ENCODE measurements around the gene LIMS2.

The LIMS2 gene

DNA sequence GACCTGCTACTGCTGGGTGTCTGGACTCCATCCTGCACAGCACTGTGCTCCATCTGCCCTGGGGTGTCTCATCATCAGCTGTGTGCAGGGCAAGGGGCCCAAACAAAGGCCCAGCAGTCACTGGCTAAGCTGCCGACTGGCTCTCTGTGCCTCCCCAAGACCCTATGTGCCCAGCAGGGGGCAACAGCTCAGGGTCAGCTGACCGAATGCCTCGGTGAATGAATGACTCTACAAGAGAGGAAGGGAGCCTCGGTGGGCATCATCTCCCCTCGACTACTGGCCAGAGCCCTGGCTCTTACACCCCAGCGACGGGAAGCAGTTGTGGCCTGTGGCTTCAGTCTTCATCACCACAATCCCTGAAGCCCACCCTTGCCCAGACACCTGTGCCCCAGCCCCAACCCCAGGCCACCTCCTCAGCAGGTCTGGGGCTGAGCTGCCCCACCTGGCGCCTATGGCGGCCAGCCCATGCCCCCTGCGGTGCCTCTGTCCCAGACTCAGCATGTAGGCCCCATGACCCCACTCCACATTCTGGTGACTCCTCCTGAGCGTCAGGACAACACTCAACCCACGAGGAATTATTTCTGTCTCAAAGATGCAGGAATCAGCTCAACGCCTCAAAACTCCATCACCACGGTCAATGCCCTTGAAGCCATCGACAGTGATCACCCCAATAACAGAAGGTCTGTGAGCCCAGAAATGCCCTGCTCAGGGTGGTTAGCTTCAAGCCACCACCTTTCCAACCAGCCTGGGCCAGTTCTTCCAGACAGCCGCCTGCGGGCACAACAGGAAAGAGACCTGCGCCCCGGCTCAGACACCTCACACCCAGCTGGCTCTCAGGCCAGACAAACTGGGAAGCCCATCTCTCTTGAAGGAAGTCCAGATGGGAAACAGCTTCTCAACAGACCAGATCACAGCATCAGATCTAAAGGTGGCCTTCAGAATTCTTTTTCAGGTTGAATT is 31.0 kb downstream of the LIMS2 start:
- no peak for DNase-seq

DNA sequence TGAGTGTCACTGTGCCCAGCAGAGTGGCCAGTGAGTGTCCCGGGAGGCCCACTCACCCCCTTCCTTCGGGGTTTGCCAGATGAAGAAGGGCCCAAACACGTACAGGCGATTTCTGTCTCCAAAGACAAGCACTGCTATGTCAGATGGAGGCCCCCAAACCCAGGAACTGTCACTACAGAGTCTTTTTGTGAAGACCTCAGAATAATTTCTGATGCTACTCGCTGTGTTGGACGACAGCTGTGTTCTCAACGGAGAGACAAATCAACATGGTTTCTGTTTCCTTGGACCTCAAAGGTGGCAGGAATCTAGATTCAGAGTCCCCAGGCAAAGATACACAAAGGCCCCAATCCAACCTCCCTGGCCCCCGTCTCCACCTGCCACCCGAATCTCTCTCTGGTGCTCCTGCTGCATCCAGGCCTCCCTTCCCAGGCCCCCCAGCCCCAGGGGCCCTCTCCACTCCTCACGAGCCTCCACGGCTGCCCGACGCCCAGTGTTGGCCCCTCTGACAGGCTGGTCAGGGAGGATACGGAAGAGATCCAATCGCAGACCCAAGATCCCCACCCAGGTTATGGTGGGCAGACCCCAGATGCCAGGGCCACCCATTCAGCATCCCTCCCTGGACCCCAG is 31.8 kb downstream of the LIMS2 start:
- no peak for DNase-seq

DNA sequence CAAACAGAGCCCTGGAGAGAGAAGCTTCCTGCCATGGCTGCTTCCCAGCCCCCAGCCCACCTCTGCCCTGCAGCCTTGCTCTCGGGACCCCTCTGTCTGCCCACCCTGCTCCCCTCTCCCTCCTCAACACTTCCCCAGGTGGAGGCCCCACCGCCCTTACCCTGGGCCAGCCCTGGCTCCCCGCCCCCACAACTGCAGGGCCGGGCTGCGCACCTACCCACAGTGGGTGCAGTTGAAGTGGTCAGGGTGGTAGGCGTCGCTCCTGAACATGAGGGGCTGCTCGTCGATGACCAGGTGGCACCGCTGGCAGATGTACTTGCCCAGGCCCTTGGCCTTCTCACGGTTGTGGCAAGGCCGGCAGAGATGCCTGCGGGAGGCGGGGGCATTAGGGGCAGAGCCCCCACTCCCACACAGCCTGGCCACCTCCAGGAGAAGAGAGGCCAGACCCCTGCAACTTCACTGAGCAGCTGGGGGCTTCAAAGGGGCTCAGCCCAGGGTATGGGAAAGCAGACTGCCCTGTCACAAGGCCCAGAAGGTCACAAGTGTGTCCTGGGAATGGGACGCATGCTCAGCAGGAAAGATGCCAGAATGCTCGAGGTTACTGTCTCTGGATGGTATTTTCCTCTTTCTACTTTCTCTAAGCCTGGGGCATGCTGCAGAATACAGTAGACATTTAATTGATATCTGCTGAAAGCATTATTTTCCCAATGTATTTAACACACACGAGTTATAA is 32.5 kb downstream of the LIMS2 start:
- DNase-seq = no peak

DNA sequence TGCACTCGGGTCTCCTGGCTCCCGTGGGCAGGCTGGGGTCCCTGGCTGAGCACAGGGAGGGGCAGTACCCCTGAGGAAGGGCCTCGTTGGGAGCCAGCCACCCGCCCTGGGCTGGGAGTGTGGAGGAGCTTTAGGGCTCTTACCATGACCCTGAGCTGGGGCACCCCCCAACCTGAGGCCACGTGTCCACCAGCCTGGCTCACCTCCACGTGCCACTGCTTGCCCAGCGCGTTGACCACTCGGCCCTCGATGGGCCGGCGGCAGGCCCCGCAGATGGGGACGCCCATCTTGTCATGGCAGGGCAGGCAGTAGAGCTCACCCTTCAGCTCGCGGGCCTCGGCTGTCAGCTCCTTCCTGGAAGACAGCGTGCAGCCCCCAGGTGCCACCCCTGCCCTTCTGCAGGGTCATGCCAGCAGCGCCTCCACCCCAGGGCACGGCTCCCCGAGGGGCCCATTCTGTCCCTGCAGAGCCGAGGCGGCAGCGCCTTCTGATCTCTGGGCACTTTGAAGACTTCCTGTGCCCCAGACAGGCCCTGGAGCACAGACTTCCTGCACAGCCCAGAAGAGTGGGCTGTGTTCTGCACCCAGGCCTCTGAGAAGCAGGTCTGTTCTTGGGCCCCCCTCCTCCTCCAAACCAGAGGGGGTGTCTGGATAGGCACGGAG is 33.4 kb downstream of the LIMS2 start:
- DNase-seq = no peak

DNA sequence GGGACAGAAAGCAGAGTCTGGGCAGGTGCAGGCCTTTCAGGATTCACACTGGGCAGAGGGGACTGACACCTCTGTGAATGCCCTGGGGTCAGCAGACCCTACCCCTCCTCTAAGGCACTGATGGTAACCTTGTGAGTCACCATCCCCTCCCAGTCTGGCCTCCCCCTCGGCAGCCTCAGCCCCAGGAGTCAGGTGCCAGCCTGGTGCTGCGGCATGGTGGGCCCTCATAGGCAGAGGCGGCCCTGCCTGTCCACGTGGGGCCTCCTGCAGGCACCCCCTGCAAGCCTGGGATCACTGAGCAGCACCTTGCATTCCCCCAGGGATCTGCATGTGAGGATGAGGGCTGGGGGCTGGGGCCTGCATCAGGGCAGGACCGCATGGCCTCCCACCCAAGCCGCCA is 34.2 kb downstream of the LIMS2 start:
- no peak for DNase-seq

DNA sequence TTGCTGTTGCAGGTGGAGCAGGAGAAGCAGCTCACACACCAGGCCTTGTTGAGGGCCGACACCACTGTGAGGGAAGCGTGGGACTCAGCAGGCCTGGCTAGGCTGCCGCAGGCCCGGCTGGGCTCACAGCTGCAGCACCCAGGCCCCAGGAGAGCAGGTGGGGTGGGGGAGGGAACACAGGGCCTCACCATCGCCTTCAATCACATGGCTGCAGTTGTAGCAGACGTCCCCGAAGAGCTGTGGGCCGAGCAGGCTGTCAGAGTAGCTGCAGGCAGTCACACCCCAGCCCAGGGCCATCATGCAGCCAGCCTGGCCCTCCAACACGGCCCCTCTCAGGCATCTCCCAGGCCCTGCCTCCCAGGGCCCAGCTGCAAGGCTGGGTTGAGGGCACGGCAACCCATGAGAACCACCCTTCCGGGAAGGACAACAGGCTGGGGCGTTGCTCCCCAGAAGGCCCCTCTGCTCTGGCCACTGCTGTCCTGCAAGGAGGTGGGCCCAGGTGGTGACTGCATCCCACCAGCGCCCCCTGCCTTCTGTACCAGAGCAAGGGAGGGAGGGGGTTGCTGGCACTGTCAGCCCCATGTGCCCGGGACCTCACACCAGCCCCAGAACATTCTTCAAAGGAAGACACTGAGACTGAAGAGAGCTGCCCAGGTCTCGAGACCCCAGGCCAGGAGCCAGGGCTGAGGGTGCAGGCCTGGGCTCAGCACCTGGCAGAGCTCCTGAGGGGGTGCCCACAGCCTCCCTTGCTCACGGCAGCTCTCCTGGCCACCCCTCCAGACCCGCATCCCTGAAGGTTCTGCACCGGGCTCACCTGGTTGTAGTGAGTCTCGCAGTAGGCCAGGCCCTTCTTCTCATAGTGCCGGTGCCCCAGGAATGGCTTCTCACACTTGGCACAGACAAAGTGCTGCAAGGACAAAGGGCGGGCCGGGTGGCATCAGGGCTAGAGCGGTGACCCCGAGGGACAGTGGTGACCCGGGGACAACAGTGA is 35.0 kb downstream of the LIMS2 start:
- no peak for DNase-seq

DNA sequence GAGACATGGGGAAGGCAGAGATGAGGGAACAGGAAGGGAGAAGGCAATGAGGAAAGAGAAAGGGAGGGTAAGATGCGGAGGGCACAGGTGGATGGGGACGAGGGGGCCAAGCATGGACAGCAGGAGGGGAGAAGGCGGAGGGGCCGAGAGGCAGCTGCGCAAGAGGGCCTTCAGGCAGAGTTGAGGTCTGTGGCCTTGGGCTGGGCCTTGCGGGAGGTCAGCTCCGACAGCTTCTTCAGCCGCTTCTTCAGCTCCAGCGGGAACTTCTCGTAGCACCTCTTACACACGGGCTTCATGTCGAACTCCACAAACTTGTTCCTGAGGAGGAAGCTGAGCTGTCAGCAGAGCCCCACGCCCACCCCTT is 36.2 kb downstream of the LIMS2 start:
- DNase-seq = no peak

DNA sequence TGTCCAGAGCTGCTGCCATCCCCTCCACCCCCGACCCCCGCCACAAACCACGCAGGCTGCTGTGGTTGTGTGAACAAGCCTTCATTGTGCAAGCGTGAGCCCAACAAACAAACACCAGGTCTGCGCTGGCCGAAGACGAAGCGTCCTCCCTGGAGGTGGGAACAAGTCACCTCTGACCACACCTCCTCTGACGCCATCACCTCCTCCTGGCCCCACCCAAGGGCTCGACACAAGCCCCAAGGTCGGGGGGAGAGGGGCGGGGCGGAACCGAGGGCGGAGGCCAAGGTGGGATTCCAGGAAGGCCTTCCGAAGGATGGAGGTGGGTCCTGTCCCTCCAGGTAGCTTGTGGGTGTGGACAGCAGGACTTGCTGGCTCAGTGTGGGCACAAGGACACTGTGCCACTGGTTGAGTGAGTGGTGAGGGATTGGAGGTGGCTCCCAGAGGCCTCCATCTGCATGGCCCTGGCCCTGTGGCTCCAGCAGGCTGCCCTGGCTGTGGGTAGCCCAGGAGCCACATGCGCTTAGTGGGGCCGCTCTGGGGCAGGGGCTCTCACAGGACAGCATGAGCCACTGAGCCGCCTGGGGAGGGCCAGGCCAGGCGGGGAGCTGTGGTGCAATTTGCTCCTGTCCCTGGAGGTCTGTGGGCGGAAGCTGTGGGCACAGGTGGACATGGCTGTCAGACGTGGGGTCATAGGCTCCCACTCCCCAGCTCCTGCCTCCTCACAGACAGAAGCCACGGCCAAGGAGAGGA is 36.8 kb downstream of the LIMS2 start:
- DNase-seq = no peak

DNA sequence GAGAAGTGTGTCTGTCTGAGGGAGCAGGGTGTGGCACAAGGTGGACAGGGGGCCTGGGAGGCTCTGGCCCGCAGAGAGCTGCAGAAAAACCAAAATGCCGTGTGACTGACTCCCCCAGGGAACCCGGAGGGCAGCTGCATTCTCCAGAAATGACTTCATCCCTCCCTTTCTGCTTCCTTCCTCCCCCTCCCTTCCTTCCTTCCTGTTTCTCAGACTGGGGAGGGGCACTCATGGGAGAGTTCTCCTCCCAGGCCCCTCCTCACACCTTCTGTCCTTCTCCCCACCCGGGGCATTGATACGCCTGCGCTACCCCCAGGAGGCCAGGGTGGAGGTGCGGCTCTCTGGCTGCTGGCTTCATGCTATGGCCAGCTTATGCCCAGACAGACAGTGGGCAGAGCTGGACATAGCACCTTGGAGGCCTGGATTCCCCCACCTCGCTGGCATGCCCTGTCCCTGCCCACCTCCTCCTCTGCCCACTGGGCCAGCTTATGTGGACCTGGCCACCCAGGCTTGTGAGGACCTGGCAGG is 37.5 kb downstream of the LIMS2 start:
- peak; percentile 96 for DNase-seq

DNA sequence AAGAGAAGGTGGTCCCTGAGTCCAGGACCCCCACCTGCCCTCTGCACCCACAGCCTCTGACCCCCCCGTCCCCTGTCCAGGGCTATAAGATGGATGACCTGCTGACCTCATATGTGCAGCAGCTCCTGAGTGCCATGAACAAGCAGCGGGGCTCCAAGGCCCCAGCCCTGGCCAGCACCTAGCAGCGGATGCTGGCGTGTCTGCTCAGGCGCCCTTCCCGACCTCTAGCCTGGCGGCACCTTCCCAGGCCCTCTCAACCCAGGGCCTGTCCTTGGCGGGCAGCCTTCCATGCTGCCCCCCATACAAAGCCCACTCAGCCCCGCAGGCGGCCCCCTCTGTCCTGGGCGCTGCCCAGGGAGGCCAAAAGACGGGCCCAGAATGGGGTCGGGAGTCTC is 38.1 kb downstream of the LIMS2 start:
- DNase-seq = no peak

DNA sequence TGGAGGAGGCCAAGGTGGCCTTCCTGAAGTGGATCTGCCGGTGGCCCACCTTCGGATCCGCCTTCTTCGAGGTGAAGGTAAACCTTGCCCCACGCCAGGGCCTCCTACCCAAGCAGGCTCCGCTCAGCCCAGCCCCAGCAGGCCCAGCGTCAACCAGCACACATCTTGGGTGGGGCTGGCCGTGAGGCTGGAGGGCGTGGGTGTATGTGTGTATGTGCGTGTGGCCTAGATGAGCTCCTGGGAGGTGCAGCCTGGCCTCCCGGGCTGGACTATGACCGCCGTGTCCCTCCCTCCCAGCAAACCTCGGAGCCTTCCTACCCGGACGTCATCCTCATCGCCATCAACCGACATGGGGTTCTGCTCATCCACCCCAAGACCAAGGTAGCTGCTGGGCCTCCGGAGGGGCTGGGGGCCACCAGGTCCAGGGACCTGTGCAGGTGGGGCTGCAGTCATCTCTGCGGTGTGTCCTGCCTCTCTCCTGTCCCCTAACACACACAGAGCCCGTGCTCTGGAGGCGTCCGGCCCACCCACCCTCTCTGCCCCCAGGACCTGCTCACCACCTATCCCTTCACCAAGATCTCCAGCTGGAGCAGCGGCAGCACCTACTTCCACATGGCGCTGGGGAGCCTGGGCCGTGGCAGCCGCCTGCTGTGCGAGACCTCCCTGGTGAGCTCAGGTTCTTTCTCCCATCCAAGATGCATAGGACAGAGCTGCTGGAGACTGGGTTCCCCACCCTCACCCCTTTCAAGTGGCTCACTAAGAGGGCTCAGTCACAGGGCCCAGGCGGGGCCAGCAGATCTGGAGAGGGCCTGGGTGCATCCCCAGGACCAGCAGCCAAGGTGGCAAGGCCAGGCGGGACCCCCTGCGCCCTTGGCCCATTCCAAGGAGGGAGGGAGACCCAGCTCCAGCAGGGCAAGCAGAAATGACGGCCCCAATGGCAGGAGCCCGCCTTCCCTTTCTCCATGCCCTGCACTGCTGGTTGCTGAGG is 38.8 kb downstream of the LIMS2 start:
- no peak for DNase-seq

DNA sequence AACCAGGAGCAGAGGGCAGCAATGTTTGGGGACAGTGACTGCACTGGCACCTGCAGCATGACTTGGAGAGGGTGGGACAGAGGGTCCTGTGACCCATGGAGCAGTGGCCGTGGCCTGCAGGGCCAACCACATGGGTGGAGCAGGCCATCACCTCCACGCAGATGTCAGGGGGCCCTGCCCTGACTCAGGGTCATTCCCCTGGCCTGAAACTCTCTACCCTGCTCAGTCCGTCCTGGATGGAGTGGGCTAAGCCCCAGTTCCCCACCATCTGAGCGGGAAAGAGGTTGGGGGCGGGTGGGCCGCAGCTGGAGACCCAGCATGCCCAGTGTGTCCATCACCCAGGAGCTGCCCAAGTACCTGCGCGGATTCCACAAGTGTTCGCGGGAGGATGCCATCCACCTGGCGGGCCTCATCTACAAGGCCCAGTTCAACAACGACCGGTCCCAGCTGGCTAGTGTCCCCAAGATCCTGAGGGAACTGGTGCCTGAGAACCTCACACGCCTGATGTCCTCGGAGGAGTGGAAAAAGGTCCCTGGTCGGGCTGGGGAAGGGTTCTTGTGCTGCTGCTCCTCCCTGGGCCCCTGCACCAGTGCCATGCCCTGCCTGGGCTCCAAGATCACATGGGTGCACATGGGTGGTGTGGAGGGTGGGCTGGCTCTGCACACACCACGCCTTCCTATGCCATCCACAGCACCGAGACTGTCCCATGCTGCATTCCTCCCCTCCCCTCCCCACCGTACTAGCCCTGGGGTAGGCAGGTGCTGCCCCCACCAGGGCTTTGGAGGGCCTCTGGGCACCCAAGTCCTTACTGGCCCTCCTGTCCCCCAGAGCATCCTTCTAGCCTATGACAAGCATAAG is 39.7 kb downstream of the LIMS2 start:
- no peak for DNase-seq

DNA sequence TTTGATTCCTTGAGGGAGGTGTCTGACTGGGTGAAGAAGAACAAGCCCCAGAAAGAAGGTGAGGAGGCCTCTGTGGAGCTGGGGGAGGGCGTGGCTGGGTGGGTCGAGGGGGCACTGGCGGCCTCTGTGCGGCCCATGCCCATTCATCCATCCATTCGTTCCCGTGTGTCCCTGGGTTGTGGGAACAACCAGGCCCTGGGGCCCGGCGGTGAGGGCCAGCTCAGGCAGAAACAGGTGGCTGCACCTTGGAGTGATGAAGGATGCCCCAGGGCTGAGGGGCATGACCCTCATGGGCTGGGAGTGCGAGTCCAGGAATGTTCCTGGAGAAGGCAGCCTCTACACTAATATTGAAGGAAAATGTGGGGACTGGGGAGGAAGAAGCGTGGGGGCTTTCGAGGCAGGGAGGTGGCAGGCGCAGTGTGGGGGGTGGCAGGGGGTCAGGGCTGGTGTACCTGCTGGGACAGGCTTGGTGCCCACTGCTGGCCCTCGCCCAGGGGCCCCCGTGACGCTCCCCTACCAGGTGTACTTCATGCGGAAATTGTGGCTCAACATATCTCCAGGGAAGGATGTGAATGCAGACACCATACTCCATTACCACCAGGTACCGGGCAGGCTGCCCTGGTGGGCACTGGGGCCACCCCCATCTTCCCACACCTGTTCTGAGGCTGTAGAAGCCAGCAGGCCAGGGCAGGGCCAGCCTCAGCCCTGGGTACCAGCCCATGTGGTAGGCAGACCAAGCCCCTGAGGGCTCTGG is 40.5 kb downstream of the LIMS2 start:
- no peak for DNase-seq

DNA sequence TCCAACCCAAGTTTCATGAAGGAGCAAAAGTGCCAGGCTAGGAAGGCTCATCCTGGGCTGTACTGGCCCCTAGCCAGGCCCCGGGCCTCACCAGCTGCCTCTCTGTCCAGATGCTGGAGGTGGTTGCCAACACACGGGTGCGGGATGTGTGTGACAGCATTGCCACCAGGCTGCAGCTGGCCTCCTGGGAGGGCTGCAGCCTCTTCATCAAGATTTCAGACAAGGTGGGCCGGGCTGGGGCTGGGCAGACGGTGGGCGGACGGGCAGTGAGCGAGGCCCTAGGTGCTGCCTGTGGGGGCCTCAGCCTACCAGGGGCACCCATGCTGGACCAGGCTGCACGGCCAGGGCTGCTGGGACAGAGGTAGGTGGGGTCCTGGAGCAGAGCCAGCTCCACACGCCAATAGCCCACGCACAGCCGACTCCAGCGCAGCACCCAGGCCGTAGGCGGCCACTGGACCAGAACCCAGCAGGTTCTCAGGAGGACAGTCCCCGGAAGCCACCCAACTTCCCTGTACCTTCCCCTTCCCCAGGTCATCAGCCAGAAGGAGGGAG is 41.2 kb downstream of the LIMS2 start:
- no peak for DNase-seq

DNA sequence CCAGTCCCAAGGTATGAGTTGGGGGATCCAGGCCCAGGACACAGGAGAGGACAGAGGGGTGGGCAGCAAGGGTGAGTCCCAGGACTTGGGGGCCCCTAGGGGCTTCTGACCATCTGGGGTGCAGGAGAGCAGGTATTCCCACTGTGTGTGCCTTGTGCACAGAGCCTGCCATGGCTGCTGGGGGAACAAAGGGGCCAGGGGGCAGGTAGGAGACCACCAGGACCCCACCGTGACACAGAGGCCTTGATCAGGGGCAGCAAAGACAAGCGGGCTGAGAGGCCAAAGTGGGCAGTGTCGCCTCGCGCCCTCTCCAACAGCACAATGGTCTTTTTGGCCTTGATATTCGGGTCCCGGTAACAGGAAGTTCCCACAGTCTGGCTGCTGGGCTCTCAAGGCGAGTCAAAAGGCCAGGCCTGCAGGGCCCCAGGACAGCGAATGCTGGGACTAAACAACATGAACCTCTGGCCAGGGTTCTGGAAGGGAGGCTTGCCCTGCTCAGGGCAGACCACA is 41.7 kb downstream of the LIMS2 start:
- DNase-seq = no peak

DNA sequence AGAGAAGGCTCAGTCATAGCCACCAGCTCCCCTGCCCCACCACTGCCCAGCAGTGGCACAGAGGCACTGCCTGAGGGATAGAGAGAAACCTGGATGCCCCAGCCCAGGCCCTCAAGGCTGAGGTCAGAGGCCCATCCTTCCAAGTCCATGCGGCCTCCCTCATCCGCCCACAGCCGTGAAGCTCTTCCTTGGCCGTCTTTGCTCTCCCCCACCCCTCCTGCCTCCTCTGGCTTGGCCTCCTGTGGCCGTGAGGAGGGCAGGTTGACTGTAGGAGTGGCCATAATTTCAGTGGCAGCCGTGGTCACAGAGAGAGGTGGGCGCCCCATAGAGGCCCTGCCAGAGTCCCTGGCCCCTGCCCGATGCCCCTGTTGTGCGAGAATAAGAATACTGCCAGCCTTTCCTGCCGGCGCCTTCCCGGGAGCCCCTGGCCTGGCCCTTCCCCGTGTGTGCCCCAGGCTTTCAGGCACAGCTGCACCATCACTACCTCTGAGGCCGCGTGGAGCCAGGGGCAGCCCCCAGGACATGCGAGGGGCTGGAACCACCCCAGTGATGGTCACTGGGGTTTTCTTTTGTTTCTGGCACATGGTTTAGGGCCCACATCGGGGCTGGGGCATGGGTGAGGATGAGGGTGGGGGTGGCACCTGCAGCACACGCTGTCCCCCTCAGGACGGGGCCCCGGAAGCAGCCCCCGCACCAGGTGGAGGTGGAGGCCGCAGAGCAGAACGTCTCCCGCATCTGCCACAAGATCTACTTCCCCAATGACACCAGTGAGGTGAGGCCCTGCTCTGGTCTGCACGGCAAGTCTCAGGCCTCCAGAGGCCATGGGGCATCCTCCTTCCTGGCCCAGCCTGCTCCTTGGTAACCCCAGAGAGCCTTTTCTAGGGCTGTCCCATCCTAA is 42.5 kb downstream of the LIMS2 start:
- DNase-seq = no peak
